IMR-90 (cell line): ENCODE measurements around the gene PBRM1. TPM values are rescaled to one million over a fixed set of nuclear protein-coding genes. Genes with fewer than 3 reads are reported as not detected.

Experiments used
- ATAC-seq: fragments of 200-7000 bp; cut with Tn5 transposase; 2 replicates; pipeline ENCODE4 v1.9.1; 2020; ENCODE audit warnings: low read depth, mild to moderate bottlenecking, moderate library complexity
- BruUV-seq: library from RNA; stranded (reverse); fragments of 400-500 nt; replicated peaks from 2 replicates; lab custom pipeline; 2021; lab: Mats Ljungman, UMichigan
- CTCF ChIA-PET: fragments of 300-600 bp; formaldehyde crosslinking; extraction: SDS; loops from one replicate; lab custom pipeline; 2021; ENCODE audit warnings: antibody characterized with exemption; lab: Yijun Ruan, JAX
- POLR2A ChIA-PET: fragments of 300-600 bp; sonication (Branson Sonifier 250); formaldehyde crosslinking; loops from one replicate; lab custom pipeline; 2022; ENCODE audit warnings: antibody characterized with exemption; ENCODE audit not compliant: unreplicated experiment; lab: Charles Lee
- DNase-seq: peaks from one replicate; pipeline ENCODE4 v3.0.0; 2013
- H2AFZ ChIP-seq: replicated peaks from 2 replicates; pipeline ENCODE3; 2013; ENCODE audit warnings: low read length, mild to moderate bottlenecking; ENCODE audit not compliant: poor library complexity
- H2AK5ac ChIP-seq: 2 replicates; pipeline ENCODE4 v1.6.1; 2013; ENCODE audit warnings: low read depth, low read length, inconsistent platforms
- H2AK9ac ChIP-seq: replicated peaks from 2 replicates; pipeline ENCODE3; 2013; ENCODE audit warnings: mild to moderate bottlenecking, low read depth, low read length, moderate library complexity; ENCODE audit not compliant: poor library complexity
- H2BK120ac ChIP-seq: 2 replicates; pipeline ENCODE4 v1.6.1; 2013; ENCODE audit warnings: low read depth, low read length, inconsistent platforms
- H2BK15ac ChIP-seq: 3 replicates; pipeline ENCODE4 v1.6.1; 2013; ENCODE audit warnings: low read depth, low read length, inconsistent platforms
- H2BK20ac ChIP-seq: 2 replicates; pipeline ENCODE4 v1.6.1; 2013; ENCODE audit warnings: low read depth, mild to moderate bottlenecking, inconsistent platforms, low read length, moderate library complexity
- H2BK5ac ChIP-seq: 2 replicates; pipeline ENCODE4 v1.6.1; 2013; ENCODE audit warnings: mild to moderate bottlenecking, low read depth, low read length, inconsistent platforms; ENCODE audit not compliant: poor library complexity, severe bottlenecking
- H3K14ac ChIP-seq: replicated peaks from 2 replicates; pipeline ENCODE4 v1.6.1; 2013; ENCODE audit warnings: low read depth, low read length, inconsistent platforms
- H3K18ac ChIP-seq: 2 replicates; pipeline ENCODE4 v1.6.1; 2013; ENCODE audit warnings: low read depth, low read length, control low read depth
- H3K23ac ChIP-seq: 2 replicates; pipeline ENCODE4 v1.6.1; 2013; ENCODE audit warnings: low read depth, low read length, inconsistent platforms
- H3K27ac ChIP-seq: 2 replicates; pipeline ENCODE4 v1.5.1; 2013; ENCODE audit warnings: mild to moderate bottlenecking, control low read depth, low read length; ENCODE audit not compliant: insufficient read depth
- H3K27me3 ChIP-seq: 2 replicates; pipeline ENCODE4 v1.6.1; 2013; ENCODE audit warnings: low read length; ENCODE audit not compliant: control insufficient read depth, insufficient read depth
- H3K36me3 ChIP-seq: 2 replicates; pipeline ENCODE4 v1.6.1; 2013; ENCODE audit warnings: low read length, mixed read lengths; ENCODE audit not compliant: control insufficient read depth, insufficient read depth
- H3K4ac ChIP-seq: 2 replicates; pipeline ENCODE4 v1.6.1; 2013; ENCODE audit warnings: low read depth, low read length, inconsistent platforms
- H3K4me1 ChIP-seq: 2 replicates; pipeline ENCODE4 v1.6.1; 2013; ENCODE audit warnings: low read length, mixed read lengths; ENCODE audit not compliant: control insufficient read depth, insufficient read depth
- H3K4me2 ChIP-seq: 2 replicates; pipeline ENCODE4 v1.6.1; 2013; ENCODE audit warnings: low read depth, mild to moderate bottlenecking, control low read depth, low read length, moderate library complexity
- H3K4me3 ChIP-seq: 2 replicates; pipeline ENCODE4 v1.5.1; 2013; ENCODE audit warnings: low read depth, mild to moderate bottlenecking, control low read depth, low read length, moderate library complexity; ENCODE audit not compliant: insufficient read depth
- H3K56ac ChIP-seq: 2 replicates; pipeline ENCODE4 v1.6.1; 2013; ENCODE audit warnings: low read length, inconsistent platforms; ENCODE audit not compliant: insufficient read depth; ENCODE audit errors: extremely low read depth
- H3K79me1 ChIP-seq, 2 experiments: 2 replicates each; pipeline ENCODE4 v1.6.1; 2013; ENCODE audit warnings: low read length in 2 of 2, inconsistent platforms in 1 of 2, low read depth in 1 of 2
- H3K9ac ChIP-seq: 2 replicates; pipeline ENCODE4 v1.6.1; 2013; ENCODE audit warnings: low read depth, low read length, control low read depth
- H3K9me1 ChIP-seq: 2 replicates; pipeline ENCODE4 v1.6.1; 2013; ENCODE audit warnings: low read length, inconsistent platforms; ENCODE audit not compliant: insufficient read depth
- H3K9me3 ChIP-seq: 2 replicates; pipeline ENCODE4 v1.6.1; 2013; ENCODE audit warnings: low read length; ENCODE audit not compliant: control insufficient read depth, insufficient read depth
- H4K20me1 ChIP-seq: 2 replicates; pipeline ENCODE4 v1.6.1; 2013; ENCODE audit warnings: low read length, inconsistent platforms; ENCODE audit not compliant: insufficient read depth
- H4K5ac ChIP-seq: 2 replicates; pipeline ENCODE4 v1.6.1; 2013; ENCODE audit warnings: mild to moderate bottlenecking, low read depth, low read length, control low read depth
- H4K8ac ChIP-seq, 2 experiments: 2 replicates each; pipeline ENCODE4 v1.6.1; 2013; ENCODE audit warnings: low read depth in 2 of 2, low read length in 2 of 2, control low read depth in 1 of 2, inconsistent platforms in 1 of 2
- H4K91ac ChIP-seq: 2 replicates; pipeline ENCODE4 v1.6.1; 2013; ENCODE audit warnings: low read depth, low read length, inconsistent platforms; ENCODE audit not compliant: insufficient read depth
- BHLHE40 ChIP-seq: fragments of 150-350 bp; IDR thresholded peaks from 2 replicates; pipeline ENCODE4 v1.6.1; 2016; ENCODE audit warnings: mild to moderate bottlenecking, low read depth, low read length
- CEBPB ChIP-seq: IDR thresholded peaks from 2 replicates; pipeline ENCODE4 v1.6.1; 2012; ENCODE audit warnings: low read depth, low read length, improper control_type of control experiment
- CHD1 ChIP-seq: IDR thresholded peaks from 2 replicates; pipeline ENCODE4 v1.6.1; 2012; ENCODE audit warnings: low read depth, low read length, improper control_type of control experiment
- CTCF ChIP-seq: conservative IDR thresholded peaks from 2 replicates; pipeline ENCODE4 v1.5.1; 2012; ENCODE audit warnings: mild to moderate bottlenecking, low read depth, low read length, improper control_type of control experiment
- FOS ChIP-seq: fragments of 150-350 bp; IDR thresholded peaks from 2 replicates; pipeline ENCODE4 v1.6.1; 2016; ENCODE audit warnings: low read depth, low read length
- MAZ ChIP-seq: IDR thresholded peaks from 2 replicates; pipeline ENCODE4 v1.6.1; 2012; ENCODE audit warnings: low read depth, mild to moderate bottlenecking, low read length, improper control_type of control experiment, moderate library complexity, borderline replicate concordance
- MXI1 ChIP-seq: IDR thresholded peaks from 2 replicates; pipeline ENCODE4 v1.6.1; 2012; ENCODE audit warnings: low read depth, mild to moderate bottlenecking, low read length, moderate library complexity, borderline replicate concordance
- POLR2A ChIP-seq: IDR thresholded peaks from 2 replicates; pipeline ENCODE4 v1.6.1; 2012; ENCODE audit warnings: mild to moderate bottlenecking, low read depth, low read length
- RAD21 ChIP-seq: IDR thresholded peaks from 2 replicates; pipeline ENCODE4 v1.6.1; 2012; ENCODE audit warnings: low read length, improper control_type of control experiment
- RCOR1 ChIP-seq: IDR thresholded peaks from 2 replicates; pipeline ENCODE4 v1.6.1; 2012; ENCODE audit warnings: mild to moderate bottlenecking, low read length, improper control_type of control experiment; ENCODE audit not compliant: insufficient replicate concordance
- RFX5 ChIP-seq: IDR thresholded peaks from 2 replicates; pipeline ENCODE4 v1.8.0; 2012; ENCODE audit warnings: low read depth, mild to moderate bottlenecking, low read length, moderate library complexity
- SMC3 ChIP-seq: fragments of 150-350 bp; IDR thresholded peaks from 2 replicates; pipeline ENCODE4 v1.6.1; 2016; ENCODE audit warnings: low read depth, mild to moderate bottlenecking, antibody characterized with exemption, low read length, moderate library complexity
- USF2 ChIP-seq: fragments of 150-350 bp; IDR thresholded peaks from 2 replicates; pipeline ENCODE4 v1.6.1; 2017; ENCODE audit warnings: mild to moderate bottlenecking, antibody characterized with exemption, low read length, low read depth
- dilution Hi-C: fragments of 300-500 bp; cut with HindIII; formaldehyde crosslinking; loops from one replicate; pipeline ENCODE4 v1.14.3; 2018; ENCODE audit warnings: low sequenced_read_pairs; ENCODE audit not compliant: unreplicated experiment
- in situ Hi-C: fragments of 300-500 bp; cut with MboI; formaldehyde crosslinking; loops from 3 replicates; pipeline ENCODE4 v1.14.3; 2019; ENCODE audit warnings: low sequenced_read_pairs, inconsistent platforms, mixed read lengths
- intact Hi-C: fragments of 100-400 bp; cut with micrococcal nuclease; formaldehyde crosslinking; loops from 2 replicates; pipeline ENCODE4 v1.10.0; 2022
- polyA plus RNA-seq, 3 experiments: library from polyadenylated mRNA; depleted of rRNA; stranded (reverse); fragments of >200 nt; gene quantifications; 2 replicates each; pipeline ENCODE4 v1.2.3, GENCODE V29; 2012; ENCODE audit warnings: low replicate concordance in 1 of 3
- total RNA-seq: library from RNA; depleted of rRNA; stranded (reverse); fragments of >200 nt; gene quantifications from 2 replicates; pipeline ENCODE4 v1.2.3, GENCODE V29; 2012
- TF ChIP-seq, protein P1 (sequence below): fragments of 150-350 bp; IDR thresholded peaks from 2 replicates; pipeline ENCODE4 v1.6.1; 2016; ENCODE audit warnings: low read depth, mild to moderate bottlenecking, low read length, moderate library complexity, borderline replicate concordance

The PBRM1 gene
- total and polyA plus RNA-seq, 2 of the 4 experiments (the other 2 are of a cell fraction) = 16.5 to 72.6 TPM

GRCh38 chr3:52682016-52682415, 3.7 kb downstream of the PBRM1 start:
- POLR2A ChIA-PET = no interaction called here

More at GRCh38 chr3:52682016-52682415, 3.7 kb downstream of the PBRM1 start:
- Histone ChIP-seq H3K9ac (no peak overlapping the region), H2BK120ac (no peak overlapping the region), H3K9me1 (peaks cover 6% of the 10 kb centered on the region; the same call in 1 of the 2 replicates), H3K4me3 (no peak overlapping the region), H3K4me1 (peaks cover 11% of the 10 kb centered on the region), H2AK5ac (peak overlapping the region; percentile 43; the same call in 1 of the 2 replicates), H3K9me3 (no peaks in the 10 kb centered on the region), H4K8ac (no peak overlapping the region), H3K27me3 (no peaks in the 10 kb centered on the region), H3K18ac (no peak overlapping the region), H3K4ac (no peak overlapping the region), H3K27ac (peak overlapping the region; percentile 15; the same call in 1 of the 2 replicates), H2AK9ac (peak overlapping the region; percentile 88), H3K23ac (no peak overlapping the region), H2BK5ac (peak overlapping the region; percentile 12), H3K14ac (no peak overlapping the region), H4K91ac (no peak overlapping the region), H2BK15ac (no peak overlapping the region), H2AFZ (no peak overlapping the region), H3K4me2 (no peak overlapping the region), H3K56ac (no peak overlapping the region), H4K5ac (no peak overlapping the region), H3K79me1 (peaks cover 25 to 68% of the 10 kb centered on the region in 2 experiments), H2BK20ac (no peak overlapping the region), H4K20me1 (peaks cover 20% of the 10 kb centered on the region; the same call in 1 of the 2 replicates), H3K36me3 (peaks cover 17% of the 10 kb centered on the region)
- intact Hi-C loops (loop anchor here (5.0 kb wide), 1 partner anchor 210 kb away; no protein-coding TSS in a partner anchor), dilution Hi-C loops (no loop called here), in situ Hi-C loops (no loop called here)
- peak; percentile 35; the same call in 1 of the 2 replicates for TF ChIP-seq SMC3
- TF ChIP-seq, protein P1, sequence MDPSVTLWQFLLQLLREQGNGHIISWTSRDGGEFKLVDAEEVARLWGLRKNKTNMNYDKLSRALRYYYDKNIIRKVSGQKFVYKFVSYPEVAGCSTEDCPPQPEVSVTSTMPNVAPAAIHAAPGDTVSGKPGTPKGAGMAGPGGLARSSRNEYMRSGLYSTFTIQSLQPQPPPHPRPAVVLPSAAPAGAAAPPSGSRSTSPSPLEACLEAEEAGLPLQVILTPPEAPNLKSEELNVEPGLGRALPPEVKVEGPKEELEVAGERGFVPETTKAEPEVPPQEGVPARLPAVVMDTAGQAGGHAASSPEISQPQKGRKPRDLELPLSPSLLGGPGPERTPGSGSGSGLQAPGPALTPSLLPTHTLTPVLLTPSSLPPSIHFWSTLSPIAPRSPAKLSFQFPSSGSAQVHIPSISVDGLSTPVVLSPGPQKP = no peak
- TF ChIP-seq CEBPB = no peak
- peak; percentile 45 for TF ChIP-seq RAD21
- TF ChIP-seq RCOR1 = no peak
- TF ChIP-seq POLR2A = no peak
- peak; percentile 81 for TF ChIP-seq USF2
- peak; percentile 33; the same call in 1 of the 2 replicates for TF ChIP-seq CTCF
- no peak for TF ChIP-seq RFX5
- no peak for TF ChIP-seq FOS
- TF ChIP-seq BHLHE40 = no peak; the same call in 1 of the 2 replicates
- TF ChIP-seq MXI1 = peak; percentile 79; the same call in 1 of the 2 replicates
- no peak for TF ChIP-seq CHD1
- TF ChIP-seq MAZ = no peak
- DNase-seq = peak; percentile 85
- ATAC-seq = peak; percentile 9
- CTCF ChIA-PET = interaction anchor here (0.5 kb wide), 1 partner anchor 17 kb away, joined by 5 read pairs; no protein-coding TSS in a partner anchor
- BruUV-seq = no TSS peak
